ENCODE results near the gene SMCO3. TPM values are rescaled to one million over a fixed set of nuclear protein-coding genes. Genes with fewer than 3 reads are reported as not detected.

The SMCO3 gene
- total RNA-seq, 4 donors from 2014 or later = 1.2 to 10.5 (median 6.2) TPM

DNA sequence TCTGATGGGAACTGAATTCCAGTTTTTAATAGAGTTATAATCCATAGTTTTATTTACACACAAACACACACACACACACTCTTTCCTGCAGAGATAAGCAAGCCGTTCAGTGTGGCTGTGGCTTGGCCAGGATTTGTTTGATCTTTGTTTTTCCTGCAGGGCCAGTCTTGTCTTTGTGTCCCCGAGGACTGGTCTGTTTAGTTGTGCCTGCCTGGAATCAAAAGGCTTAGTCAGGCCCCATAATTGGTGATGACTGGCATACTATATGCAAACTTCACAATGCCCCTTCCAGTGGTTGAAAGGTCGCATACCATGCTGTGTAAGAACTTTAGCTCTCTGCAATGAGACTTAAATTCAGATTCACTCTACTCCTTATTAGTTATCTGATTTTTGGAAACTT lies 36.7 kb downstream of the SMCO3 start:
- Histone ChIP-seq H3K4me3 (no peak overlapping the region), H3K36me3 (no peaks in the 10 kb centered on the region), H3K4me1 (peaks cover 0 to 45% (median 7%) of the 10 kb centered on the region in 4 donors), H3K27ac (peak overlapping the region in 3 of 4 donors; percentile 38 to 99 (median 93)), H3K9me3 (no peaks in the 10 kb centered on the region), H3K27me3 (no peaks in the 10 kb centered on the region)
- TF ChIP-seq, protein P1, sequence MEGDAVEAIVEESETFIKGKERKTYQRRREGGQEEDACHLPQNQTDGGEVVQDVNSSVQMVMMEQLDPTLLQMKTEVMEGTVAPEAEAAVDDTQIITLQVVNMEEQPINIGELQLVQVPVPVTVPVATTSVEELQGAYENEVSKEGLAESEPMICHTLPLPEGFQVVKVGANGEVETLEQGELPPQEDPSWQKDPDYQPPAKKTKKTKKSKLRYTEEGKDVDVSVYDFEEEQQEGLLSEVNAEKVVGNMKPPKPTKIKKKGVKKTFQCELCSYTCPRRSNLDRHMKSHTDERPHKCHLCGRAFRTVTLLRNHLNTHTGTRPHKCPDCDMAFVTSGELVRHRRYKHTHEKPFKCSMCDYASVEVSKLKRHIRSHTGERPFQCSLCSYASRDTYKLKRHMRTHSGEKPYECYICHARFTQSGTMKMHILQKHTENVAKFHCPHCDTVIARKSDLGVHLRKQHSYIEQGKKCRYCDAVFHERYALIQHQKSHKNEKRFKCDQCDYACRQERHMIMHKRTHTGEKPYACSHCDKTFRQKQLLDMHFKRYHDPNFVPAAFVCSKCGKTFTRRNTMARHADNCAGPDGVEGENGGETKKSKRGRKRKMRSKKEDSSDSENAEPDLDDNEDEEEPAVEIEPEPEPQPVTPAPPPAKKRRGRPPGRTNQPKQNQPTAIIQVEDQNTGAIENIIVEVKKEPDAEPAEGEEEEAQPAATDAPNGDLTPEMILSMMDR (IDR thresholded peaks at IDR 0.05) = no peak
- TF ChIP-seq EP300 (IDR thresholded peaks at IDR 0.05) (no peak), POLR2A (IDR thresholded peaks at IDR 0.05) (no peak)
- DNase-seq (ENCODE audit: low spot score in 2 of 2) = no peak
- WGBS, 2 donors = 28 to 45% methylated on average over 3 of the region's 3 CpGs

DNA sequence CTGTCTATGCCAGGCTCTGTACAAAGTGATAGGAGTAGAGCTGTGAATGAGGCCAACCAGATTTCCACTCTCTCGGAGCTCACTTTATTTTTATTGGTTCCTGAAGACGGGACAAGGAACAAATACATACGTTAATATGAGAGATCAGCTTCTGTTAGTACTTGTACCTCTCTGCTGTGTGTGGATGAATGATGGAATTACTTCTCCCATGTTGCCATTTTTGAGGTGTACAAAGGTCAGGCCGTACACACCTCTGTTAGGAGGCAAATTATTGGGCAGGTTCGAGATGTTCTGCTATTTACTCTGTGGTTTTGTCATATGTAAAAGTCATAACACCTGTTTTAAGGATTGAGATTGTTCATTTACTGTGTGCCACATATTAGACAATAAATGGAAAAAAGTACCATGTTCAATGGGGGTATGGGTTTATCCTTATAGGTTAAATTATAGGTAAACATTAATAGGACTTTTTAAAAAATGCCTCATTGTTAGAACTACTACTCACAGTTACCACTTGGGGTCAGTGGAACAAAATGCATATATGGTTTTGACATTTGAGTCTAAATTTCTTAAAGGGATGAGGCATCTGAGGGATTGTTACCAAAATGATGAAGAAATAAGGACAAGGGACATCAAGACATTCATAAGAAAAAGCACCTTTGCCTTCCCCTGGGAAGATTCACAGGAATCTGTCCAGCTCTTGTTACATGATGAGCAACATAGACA lies 37.6 kb downstream of the SMCO3 start:
- 56 to 62% methylated on average over 5 of the region's 5 CpGs for WGBS, 2 donors
- no peak for DNase-seq (ENCODE audit: low spot score in 2 of 2)
- H3K4me1 ChIP-seq = peaks cover 0 to 54% (median 9%) of the 10 kb centered on the region in 4 donors
- H3K9me3 ChIP-seq = no peaks in the 10 kb centered on the region
- H3K36me3 ChIP-seq = no peaks in the 10 kb centered on the region
- H3K27me3 ChIP-seq = no peaks in the 10 kb centered on the region
- TF ChIP-seq, protein P1 (IDR thresholded peaks at IDR 0.05) = peak in 2 of 5 experiments; percentile 8 to 34
- TF ChIP-seq POLR2A (IDR thresholded peaks at IDR 0.05) = no peak
- peak overlapping the region; percentile 88 to 99 (median 94) for H3K27ac ChIP-seq
- H3K4me3 ChIP-seq = peak overlapping the region in 2 of 4 donors; percentile 66 to 80

DNA sequence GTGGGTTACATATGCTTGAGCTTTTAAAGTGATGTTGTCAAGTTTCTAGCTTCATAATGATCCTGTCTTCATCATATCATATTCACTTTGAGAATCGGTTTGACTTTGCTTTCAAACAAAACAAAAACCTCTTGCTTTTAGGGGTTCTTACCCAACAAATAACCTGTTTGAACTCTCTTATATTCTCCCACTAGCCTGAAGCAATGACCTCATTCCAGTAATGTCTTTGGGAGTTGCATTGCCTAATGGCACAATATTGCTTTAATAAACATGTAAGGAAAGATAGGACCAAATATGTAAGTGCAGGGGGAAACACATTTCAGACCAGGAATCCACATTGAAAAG lies 38.4 kb downstream of the SMCO3 start:
- peak in 1 of 2 donors; percentile 18 for DNase-seq (ENCODE audit: low spot score in 2 of 2)
- no peaks in the 10 kb centered on the region for H3K9me3 ChIP-seq
- H3K27me3 ChIP-seq = no peaks in the 10 kb centered on the region
- H3K36me3 ChIP-seq = no peaks in the 10 kb centered on the region
- H3K4me1 ChIP-seq = peaks cover 0 to 57% (median 10%) of the 10 kb centered on the region in 4 donors
- H3K4me3 ChIP-seq = peak overlapping the region; percentile 66 to 90 (median 82)
- peak overlapping the region; percentile 88 to 99 (median 94) for H3K27ac ChIP-seq
- 11 to 21% methylated on average over 1 of the region's 1 CpG for WGBS, 2 donors
- TF ChIP-seq EP300 (IDR thresholded peaks at IDR 0.05) (no peak), POLR2A (IDR thresholded peaks at IDR 0.05) (no peak)
- TF ChIP-seq, protein P1 (IDR thresholded peaks at IDR 0.05) = no peak

DNA sequence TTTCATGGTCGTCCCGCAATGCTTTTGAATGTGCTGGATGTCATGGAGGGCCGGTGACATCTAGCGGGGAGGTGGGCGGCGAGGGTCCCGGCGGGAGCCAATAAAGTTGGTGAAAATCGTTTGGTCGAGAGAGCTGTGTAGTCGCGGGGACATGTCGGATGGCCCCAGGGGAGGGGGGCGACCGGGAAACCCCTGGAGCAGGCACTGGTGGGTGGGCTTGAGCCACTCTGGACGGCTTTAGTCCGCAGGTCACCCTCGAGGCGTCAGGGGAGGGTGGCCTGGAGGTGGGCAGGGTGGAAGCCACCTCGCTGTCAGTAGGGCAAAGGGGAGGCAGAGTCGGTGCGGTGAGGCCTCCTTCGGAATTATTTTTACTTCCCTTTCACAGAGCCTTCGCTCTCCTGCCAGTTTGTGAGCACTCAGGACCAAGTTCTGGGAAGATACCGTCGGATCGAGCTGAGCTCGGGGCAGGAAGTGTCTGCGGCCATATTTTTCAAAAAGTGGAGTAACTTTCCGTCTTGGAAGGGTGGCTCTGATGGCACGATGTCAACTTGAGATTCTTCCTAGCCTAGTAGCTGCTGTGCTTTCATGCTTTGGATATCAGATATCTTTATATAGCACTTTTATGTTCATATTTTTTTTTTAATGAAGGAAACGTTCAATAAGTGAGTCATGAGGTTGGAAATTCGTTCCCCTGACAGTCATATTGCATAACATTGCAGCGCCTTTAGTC lies 38.9 kb downstream of the SMCO3 start:
- Histone ChIP-seq H3K36me3 (no peaks in the 10 kb centered on the region), H3K27me3 (no peaks in the 10 kb centered on the region), H3K27ac (peak overlapping the region; percentile 88 to 99 (median 94)), H3K4me1 (peaks cover 0 to 53% (median 10%) of the 10 kb centered on the region in 4 donors), H3K4me3 (peak overlapping the region; percentile 66 to 90 (median 82)), H3K9me3 (no peaks in the 10 kb centered on the region)
- 0 to 2% methylated on average over 28 to 33 of the region's 34 CpGs for WGBS, 2 donors
- TF ChIP-seq, protein P1 (IDR thresholded peaks at IDR 0.05) = no peak
- TF ChIP-seq EP300 (IDR thresholded peaks at IDR 0.05) = peak in 1 of 2 donors; percentile 61
- TF ChIP-seq POLR2A (IDR thresholded peaks at IDR 0.05) = no peak
- DNase-seq (ENCODE audit: low spot score in 2 of 2) = peak in 1 of 2 donors; percentile 41

All from tibial nerve (tissue), 4 donors.